Measurements from ENCODE around the gene LMAN1L. TPM values are rescaled to one million over a fixed set of nuclear protein-coding genes. Genes with fewer than 3 reads are reported as not detected.

LMAN1L gene
- polyA plus RNA-seq, 4 donors = 0.10 TPM; not detected in 3

DNA sequence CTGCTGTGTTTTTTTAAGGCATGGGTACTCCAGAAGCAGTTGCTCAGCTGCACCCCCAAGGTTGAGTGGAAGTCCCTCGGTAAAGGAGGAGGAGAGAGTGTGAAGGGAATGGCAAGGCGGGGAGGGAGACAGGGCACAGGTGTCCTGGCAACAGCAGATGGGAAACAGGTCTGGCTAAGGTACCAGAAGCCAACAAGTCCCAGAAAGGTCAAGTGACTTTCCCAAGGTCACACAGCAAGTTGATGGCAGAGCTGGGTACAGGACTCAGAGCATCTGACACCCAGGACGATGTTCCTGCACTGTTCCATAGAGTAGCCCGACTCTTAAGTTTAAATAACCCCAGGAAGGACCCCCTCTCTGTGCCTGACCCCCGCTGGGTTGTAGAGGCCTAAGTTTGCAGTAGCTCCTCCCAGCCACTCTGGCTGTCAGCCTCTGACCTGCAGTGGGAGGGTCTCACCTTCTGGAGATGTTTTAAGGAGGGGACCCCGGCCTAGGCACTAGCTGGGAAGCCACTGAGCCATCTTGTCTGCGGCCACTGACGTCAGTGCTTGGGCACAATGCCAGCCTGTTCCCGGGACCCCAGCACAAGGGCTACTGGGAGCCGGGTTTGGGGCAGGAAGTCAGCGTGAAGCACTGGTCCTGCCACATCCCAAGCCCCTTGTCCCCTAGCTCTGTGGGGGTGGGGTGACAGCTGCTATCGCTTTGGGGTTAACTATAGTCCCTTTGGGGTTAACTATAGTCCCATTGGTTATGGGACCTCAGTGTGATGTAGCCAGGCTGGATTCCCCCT lies 20.2 kb upstream of the LMAN1L start:
- DNase-seq (ENCODE audit: low read depth in 4 of 4, low spot score in 3 of 4) = no peak

DNA sequence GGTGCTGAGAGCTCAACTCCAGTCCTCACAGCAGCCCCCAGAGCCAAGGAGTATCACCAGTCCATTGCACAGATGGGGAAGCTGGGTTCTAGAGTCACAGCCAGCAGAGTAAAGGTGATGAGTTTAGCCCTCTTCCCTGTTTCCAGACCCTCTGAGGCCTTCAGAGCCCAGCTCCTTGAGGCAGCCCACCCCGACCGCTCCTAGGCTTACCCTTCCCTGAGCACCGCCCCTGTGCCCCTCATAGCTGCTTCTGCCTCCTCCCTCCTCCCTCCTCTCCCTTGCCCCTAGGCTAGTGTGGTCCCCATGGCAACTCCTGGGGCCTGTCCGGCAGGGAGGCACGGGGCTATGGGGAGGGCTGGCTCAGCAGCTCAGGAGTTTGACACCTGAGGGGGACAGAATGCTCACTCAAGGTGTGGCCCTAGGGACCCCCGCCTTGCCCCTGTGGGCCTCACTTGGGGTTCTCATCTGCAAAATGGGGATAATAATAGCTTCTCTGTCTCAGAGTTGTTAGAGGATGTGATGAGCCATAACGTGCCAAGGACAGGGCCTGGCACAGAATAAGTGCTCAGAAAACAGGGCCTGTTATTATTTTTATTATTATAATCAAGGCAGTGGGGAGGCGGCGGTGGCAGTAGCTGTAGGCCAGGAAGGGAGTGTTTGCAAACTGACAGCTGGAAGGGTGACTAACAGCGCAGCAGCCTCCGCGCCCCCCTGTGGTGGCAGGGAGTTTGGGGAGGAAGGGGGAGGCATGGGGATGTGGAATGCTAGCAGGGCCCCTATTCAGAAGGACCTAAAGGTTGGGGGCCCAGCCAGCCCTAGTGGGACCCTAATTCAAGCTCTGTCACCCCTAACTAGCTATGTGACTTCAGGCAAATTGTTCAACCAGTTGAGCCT lies 19.3 kb upstream of the LMAN1L start:
- DNase-seq (ENCODE audit: low read depth in 4 of 4, low spot score in 3 of 4) = no peak

DNA sequence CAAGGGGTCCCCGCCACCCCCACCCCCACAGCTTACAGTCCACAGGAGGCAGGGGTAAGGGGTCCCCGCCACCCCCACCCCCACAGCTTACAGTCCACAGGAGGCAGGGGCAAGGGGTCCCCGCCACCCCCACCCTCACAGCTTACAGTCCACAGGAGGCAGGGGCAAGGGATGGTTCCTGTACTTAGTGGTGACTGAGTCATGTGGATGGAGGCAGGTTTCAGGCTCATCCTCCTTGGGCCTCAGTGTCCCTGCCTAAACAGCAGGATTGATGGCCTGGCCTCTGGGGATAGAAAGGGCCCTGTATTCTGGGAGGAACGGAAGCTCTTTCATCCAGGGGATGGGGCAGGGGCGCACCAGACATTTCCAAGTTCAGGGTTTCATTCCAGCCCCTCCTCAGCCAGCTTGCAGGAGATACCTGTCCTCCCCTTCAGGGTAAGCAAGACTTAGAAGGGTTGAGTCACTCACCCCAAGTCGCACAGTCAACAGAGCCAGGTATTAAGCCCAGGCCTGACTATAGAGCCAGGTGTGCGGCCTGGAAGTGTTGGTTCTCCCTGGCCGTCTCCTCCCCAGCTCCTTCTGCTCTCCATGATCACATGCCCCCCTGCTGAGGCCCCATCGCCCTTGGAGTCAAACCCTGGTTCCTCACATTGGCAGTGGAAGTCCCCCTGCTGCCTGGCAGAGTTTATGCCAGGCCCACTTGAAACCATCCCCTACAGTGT lies 18.2 kb upstream of the LMAN1L start:
- DNase-seq (ENCODE audit: low read depth in 4 of 4, low spot score in 3 of 4) = no peak

DNA sequence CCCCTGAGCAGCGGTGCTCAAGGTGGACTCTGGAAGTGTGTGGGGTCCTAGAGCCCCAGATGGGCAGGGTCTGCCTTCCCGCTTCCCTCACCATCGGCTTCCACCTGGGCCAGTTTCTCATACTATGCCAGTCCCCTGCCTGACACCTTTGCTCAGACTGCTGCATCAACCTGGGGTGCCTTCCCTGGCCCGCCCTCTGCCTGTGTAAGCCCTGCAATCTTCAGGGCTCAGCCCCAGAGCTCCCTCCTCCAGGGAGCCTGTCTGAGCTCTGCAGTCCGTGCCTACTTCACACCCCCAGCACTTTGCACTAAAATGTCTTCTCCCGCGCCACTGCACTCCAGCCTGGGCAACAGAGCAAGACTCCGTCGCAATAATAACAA lies 17.7 kb upstream of the LMAN1L start:
- DNase-seq (ENCODE audit: low read depth in 4 of 4, low spot score in 3 of 4) = no peak

DNA sequence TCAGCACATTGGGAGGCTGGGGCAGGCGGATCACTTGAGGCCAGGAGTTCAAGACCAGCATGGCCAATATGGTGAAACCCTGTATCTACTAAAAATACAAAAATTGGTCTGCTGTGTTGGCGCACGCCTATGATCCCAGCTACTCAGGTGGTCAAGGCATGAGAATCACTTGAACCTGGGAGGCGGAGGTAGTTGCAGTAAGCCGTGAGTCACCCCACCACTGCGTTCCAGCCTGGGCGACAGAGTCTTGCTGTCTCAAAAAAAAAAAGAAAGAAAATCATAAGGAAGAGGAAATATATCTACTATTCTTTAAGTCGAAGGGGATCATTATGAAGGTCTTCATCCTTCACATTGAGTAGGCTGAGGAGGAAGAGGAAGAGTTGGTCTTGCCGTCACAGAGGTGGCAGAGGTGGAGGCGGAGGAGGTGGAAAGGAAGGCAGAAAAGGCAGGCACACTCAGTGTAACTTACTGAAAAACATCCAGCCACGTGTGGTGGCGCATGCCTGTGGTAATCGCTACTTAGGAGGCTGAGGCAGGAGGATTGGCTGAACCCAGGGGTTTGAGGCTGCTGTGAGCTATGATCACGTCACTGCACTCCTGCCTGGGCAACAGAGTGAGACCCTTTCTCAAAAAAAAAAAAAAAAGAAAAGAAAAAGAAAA lies 16.5 kb upstream of the LMAN1L start:
- DNase-seq (ENCODE audit: low read depth in 4 of 4, low spot score in 3 of 4) = no peak

DNA sequence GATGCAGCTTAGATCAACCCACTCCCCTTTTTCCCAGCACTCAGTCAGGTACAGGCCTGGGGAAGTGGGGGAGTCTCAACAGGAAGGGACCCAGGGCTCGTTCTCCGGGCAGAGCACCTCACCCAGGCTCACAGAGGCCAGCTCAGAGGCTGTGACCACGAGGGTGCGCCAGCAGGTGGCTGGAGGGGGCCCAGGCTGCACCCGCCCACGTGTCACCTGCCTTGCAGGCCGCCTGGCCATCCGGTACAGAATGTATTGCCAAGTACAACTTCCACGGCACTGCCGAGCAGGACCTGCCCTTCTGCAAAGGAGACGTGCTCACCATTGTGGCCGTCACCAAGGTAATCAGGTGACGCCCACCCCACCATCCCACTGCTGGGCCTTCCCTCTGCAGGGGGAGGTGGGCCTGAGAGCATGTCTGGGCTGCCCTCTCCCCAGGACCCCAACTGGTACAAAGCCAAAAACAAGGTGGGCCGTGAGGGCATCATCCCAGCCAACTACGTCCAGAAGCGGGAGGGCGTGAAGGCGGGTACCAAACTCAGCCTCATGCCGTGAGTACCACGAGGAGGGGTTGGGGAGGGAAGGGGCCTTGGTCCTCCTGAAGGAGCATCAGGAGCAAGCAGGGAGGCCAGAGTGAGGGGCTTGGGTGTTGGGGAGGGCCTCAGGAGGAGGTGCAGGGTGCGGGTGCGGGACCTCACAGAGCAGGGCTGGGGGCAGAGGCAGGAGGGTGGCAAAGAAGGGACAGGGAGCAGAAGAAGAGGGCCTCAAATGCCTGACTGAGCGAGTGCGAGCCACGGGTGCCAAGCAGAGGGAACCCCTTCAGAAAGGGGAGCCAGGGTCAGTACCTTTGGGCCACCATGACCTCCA lies 14.0 kb upstream of the LMAN1L start:
- DNase-seq (ENCODE audit: low read depth in 4 of 4, low spot score in 3 of 4) = no peak

DNA sequence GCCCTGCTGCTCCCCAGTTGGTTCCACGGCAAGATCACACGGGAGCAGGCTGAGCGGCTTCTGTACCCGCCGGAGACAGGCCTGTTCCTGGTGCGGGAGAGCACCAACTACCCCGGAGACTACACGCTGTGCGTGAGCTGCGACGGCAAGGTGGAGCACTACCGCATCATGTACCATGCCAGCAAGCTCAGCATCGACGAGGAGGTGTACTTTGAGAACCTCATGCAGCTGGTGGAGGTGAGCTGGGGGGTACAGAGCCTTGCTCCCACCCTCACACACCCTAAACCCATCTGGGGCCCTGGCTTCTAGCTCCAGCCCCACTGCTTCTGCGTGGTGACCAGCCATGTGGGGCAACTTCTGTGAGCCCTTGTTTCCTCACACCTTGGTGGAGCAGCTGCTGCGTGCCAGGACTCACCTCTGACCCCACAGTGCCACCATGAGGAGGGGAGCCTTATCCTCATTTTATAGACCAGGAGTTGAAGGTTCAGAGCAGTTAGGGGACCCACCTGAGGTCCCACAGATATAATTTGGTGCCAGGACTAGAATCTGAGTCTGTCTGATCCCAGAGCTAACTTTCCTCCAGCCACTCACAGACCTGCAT lies 13.3 kb upstream of the LMAN1L start:
- DNase-seq (ENCODE audit: low read depth in 4 of 4, low spot score in 3 of 4) = no peak

DNA sequence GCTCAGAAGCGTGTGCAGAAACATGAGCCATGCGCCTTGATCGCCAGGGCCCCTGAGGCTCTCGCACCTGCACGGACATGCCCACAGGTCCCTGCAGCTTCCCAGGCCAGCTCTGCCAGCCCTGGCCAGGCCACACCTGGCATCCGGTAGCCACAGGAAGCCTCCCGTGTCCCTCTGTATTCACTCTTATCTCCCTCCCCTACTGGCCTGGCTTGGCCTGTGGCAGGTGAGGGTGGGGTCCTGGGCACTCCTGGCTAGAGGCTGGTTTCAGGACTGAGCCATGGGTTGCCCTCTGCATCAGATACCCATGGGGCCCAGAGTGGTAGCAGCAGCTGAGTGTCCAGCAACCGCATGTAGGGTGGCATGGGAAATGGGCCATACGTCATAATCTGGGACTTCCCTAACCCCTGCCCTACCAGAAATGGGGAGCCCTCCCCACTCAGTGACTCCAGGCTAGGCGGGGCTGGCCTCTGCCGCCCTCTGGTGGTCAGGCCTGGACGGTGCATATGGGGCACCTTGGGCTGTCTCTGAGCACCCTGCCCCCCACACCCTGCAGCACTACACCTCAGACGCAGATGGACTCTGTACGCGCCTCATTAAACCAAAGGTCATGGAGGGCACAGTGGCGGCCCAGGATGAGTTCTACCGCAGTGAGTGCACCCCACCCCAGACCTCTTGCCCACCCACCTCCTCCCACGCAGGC lies 12.6 kb upstream of the LMAN1L start:
- DNase-seq (ENCODE audit: low read depth in 4 of 4, low spot score in 3 of 4) = no peak

DNA sequence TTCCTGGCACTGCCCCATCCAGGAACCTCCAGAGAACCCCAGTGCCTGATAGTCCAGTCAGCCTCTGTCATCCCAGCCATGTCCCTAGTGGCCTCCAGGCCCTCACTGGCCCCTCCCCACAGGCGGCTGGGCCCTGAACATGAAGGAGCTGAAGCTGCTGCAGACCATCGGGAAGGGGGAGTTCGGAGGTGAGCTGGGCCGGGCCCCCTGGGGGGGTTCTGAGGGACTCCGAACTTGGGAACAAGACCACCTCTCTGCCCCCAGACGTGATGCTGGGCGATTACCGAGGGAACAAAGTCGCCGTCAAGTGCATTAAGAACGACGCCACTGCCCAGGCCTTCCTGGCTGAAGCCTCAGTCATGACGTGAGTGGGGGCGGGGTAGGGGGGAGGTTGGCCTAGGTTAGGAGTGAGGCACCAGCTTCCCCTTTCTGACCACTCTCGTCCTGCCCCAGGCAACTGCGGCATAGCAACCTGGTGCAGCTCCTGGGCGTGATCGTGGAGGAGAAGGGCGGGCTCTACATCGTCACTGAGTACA lies 12.0 kb upstream of the LMAN1L start:
- DNase-seq (ENCODE audit: low read depth in 4 of 4, low spot score in 3 of 4) = no peak

DNA sequence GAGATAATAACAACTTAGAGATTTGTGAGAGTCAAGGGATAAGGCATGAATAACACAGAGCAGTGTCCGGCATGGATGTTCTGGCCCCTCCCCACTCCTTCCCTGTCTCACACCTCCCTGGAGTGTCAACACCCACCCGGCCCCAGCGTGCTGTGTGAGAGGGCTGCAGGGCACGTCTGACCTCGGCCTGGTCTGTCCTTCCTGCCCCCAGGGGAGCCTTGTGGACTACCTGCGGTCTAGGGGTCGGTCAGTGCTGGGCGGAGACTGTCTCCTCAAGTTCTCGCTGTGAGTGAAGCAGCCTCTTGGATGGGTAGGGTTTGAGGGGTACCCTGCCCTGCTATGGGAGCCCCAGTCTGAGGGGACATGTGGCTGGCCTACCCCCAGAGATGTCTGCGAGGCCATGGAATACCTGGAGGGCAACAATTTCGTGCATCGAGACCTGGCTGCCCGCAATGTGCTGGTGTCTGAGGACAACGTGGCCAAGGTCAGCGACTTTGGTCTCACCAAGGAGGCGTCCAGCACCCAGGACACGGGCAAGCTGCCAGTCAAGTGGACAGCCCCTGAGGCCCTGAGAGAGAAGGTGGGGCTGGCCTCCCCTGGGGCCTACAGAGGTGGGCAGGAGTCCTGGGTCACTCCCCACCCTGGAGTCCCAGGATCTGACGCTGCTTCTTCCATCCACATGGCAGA lies 11.2 kb upstream of the LMAN1L start:
- no peak for DNase-seq (ENCODE audit: low read depth in 4 of 4, low spot score in 3 of 4)

DNA sequence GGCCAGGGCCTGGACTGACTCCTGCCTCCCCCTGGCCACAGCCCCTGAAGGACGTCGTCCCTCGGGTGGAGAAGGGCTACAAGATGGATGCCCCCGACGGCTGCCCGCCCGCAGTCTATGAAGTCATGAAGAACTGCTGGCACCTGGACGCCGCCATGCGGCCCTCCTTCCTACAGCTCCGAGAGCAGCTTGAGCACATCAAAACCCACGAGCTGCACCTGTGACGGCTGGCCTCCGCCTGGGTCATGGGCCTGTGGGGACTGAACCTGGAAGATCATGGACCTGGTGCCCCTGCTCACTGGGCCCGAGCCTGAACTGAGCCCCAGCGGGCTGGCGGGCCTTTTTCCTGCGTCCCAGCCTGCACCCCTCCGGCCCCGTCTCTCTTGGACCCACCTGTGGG lies 10.3 kb upstream of the LMAN1L start:
- no peak for DNase-seq (ENCODE audit: low read depth in 4 of 4, low spot score in 3 of 4)

DNA sequence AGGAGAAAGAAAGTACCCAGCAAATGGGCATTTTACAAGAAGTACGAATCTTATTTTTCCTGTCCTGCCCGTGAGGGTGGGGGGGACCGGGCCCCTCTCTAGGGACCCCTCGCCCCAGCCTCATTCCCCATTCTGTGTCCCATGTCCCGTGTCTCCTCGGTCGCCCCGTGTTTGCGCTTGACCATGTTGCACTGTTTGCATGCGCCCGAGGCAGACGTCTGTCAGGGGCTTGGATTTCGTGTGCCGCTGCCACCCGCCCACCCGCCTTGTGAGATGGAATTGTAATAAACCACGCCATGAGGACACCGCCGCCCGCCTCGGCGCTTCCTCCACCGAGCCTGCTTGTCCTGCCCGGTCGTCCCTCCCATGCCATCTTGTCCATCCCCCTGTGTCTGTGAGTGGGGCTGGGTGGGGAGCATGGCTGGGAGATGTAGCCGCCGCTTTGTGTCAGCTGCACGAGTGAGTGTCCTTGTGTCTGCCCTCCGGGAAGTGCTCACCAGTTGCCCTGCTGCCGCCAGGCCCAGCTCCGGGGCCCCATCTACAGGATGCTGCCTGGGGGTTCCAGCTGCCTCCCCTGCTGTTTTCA lies 9.7 kb upstream of the LMAN1L start:
- no peak for DNase-seq (ENCODE audit: low read depth in 4 of 4, low spot score in 3 of 4)

DNA sequence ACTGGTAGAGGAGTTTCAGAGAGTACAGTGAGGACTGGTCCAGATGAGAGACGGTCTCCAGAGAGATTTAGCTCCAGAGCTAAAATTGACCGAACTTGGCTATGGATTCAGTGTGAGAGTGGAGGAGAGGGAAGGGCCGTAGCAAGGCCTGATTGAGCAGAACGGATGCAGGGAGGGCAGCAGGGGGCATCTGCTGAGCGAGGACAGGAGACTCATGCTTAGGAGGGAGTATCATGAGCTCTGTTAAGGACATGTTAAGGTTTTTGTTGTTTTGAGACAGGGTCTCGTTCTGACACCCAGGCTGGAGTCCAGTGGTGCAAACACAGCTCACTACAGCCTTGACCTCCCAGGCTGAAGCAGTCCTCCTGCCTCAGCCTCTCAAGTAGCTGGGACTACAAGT lies 7.7 kb upstream of the LMAN1L start:
- no peak for DNase-seq (ENCODE audit: low read depth in 4 of 4, low spot score in 3 of 4)

DNA sequence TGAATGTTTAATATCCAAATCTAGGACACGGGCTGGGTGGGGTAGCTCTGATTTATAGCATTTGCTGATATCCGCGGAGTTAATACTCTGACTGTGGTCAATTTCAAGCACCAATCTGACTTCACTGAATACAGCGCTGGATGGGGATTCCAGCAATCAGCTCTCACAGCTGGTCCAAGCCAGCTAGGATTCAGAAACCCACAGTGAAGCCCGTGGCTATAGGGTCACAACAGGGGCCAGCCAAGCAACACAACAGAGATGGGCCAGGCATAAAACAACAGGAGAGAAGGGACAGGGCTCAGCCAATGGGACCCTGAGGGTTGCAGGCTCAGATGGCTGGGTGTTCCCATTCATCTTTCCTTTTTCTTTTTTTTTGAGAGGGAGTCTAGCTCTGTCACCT lies 5.4 kb upstream of the LMAN1L start:
- DNase-seq (ENCODE audit: low read depth in 4 of 4, low spot score in 3 of 4) = no peak

DNA sequence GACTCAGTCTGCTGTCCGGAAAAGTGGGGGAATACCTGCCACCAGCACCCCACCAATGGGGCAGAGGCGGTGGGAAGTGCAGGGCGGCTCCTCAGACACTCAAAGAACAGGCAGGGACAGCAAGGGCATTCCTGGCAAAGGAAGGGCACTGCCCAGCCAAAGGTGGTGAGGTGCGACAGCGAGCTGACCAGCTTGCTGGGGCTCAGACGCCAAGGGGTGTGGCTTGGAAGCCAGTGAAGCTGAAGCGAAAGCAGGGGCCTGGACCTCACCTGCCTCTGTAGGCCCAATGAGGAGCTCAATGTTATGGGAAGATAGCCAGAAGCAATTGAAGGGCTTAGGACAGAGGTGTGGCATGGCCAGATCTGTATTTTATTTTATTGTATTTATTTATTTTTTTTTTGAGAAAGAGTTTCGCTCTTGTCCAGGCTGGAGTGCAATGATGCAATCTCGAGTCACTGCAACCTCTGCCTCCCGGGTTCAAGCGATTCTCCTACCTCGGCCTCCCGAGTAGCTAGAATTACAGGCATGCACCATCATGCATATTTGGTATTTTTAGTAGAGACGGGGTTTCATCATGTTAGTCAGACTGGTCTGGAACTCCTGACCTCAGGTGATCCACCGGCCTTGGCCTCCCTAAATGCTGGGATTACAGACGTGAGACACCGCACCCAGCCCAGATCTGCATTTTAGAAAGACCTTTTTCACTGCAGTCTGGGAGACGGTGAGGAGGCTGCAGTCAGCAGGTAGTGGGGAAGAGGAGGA lies 4.4 kb upstream of the LMAN1L start:
- no peak for DNase-seq (ENCODE audit: low read depth in 4 of 4, low spot score in 3 of 4)

DNA sequence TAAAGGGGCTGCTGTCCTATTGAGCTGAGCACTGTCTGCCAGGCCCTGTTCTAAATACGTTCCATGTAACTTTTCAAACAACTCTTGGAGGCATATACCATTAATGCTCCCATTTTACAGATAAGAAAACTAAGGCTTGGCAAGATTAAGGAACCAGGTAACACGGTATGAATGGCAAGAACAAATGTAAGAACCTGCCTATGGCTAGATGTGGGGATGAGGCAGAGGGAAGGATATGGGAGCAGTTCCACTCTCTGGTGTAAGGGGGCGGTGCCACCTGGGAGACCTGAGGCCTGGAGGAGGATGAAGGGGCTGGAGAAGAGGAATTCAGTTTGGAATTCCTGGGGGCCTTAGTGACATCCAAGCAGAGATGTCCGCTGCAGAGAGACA lies 3.8 kb upstream of the LMAN1L start:
- DNase-seq (ENCODE audit: low read depth in 4 of 4, low spot score in 3 of 4) = no peak

DNA sequence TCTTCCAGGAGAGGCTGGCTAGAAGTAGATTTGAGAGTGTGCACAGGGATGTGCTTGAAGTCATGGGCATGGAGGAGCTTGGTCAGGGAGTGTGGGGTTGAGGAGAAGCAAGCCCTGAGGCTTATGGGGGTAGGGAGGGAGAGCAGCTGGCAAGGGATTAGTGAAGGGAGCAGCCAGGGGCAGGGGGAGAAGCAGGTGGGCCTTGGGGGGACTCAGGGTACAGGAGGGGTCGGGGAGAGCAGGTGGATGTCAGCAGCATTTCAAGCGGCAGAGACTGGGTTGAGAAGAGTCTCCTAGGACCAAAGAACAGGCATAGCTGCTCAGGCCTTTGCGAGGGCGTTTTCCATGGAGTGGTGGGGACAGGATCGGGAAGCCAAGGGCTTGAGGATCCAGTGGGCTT lies 3.4 kb upstream of the LMAN1L start:
- DNase-seq (ENCODE audit: low read depth in 4 of 4, low spot score in 3 of 4) = no peak
